Upper lobe of right lung (tissue), 1 donor: Measurements from ENCODE around the gene NUMA1. TPM values are rescaled to one million over a fixed set of nuclear protein-coding genes. Genes with fewer than 3 reads are reported as not detected.

Experiments used
- ATAC-seq: fragments of 200-7000 bp; cut with Tn5 transposase; one replicate; pipeline ENCODE4 v1.9.1; 2020; ENCODE audit warnings: mild to moderate bottlenecking, moderate library complexity
- DNase-seq: peaks from one replicate; pipeline ENCODE4 v3.0.0-alpha.2; 2020
- H3K27ac ChIP-seq: fragments of 200-600 bp; one replicate; pipeline ENCODE4 v1.8.0; 2022
- H3K27me3 ChIP-seq: fragments of 200-600 bp; one replicate; pipeline ENCODE4 v1.8.0; 2022; ENCODE audit warnings: mild to moderate bottlenecking
- H3K36me3 ChIP-seq: fragments of 200-600 bp; one replicate; pipeline ENCODE4 v1.8.0; 2022
- H3K4me1 ChIP-seq: fragments of 200-600 bp; one replicate; pipeline ENCODE4 v1.8.0; 2022
- H3K4me3 ChIP-seq: fragments of 200-600 bp; one replicate; pipeline ENCODE4 v1.8.0; 2022; ENCODE audit warnings: mild to moderate bottlenecking
- H3K9me3 ChIP-seq: fragments of 200-600 bp; one replicate; pipeline ENCODE4 v1.8.0; 2022
- CTCF ChIP-seq: fragments of 200-600 bp; IDR thresholded peaks from one replicate; pipeline ENCODE4 v1.8.0; 2022; ENCODE audit warnings: antibody characterized with exemption
- intact Hi-C: fragments of 100-400 bp; cut with DNase I; formaldehyde crosslinking; loops from one replicate; pipeline ENCODE4 v1.11.0; 2022
- total RNA-seq: library from RNA; stranded (reverse); fragmentation: NEBNext Ultra II Directional; extraction: Animal tissue kit (Norgen Biotek cat#: 25700); gene quantifications from one replicate; pipeline ENCODE4 v1.2.1, GENCODE V29; 2021
- donor health status: DM: no; HTN: yes; CAD: no; lungs with severe emphysema.

Gene NUMA1
- total RNA-seq, 1 donor from 2014 or later, result 192 TPM

GRCh38 chr11:72023335-72023734 lies 57.0 kb downstream of the NUMA1 start:
- TF ChIP-seq CTCF, result no peak
- no peak overlapping the region for H3K4me3 ChIP-seq
- no peaks in the 10 kb centered on the region for H3K9me3 ChIP-seq
- no peaks in the 10 kb centered on the region for H3K27me3 ChIP-seq
- peaks cover 86% of the 10 kb centered on the region for H3K36me3 ChIP-seq
- peaks cover 13% of the 10 kb centered on the region for H3K4me1 ChIP-seq
- ATAC-seq (no peak), DNase-seq (no peak)
- intact Hi-C loops, result no loop called here
- no peak overlapping the region for H3K27ac ChIP-seq

DNA sequence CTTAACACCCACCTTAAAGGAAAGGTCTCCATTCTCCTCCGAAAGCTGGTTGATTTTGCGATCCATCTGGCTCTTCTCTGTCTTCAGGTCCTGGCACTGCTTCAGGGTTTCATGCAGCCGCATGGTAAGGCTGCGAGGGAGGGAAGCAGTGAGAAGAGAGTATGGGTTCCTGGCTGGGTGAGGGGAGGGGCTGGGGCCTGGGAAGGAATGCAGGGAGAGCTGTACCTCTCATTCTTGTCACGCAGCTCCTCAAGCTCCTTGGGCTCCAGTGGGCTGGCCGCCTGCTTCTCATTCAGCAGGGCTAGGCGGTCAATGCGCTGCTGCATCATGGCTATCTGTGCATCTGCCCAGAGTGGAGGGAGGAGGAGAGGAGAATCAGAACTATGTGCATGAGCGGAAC lies 62.2 kb downstream of the NUMA1 start:
- Histone ChIP-seq H3K27ac (no peak overlapping the region), H3K4me3 (no peak overlapping the region), H3K4me1 (peaks cover 10% of the 10 kb centered on the region), H3K36me3 (peaks cover 100% of the 10 kb centered on the region), H3K27me3 (no peaks in the 10 kb centered on the region), H3K9me3 (no peaks in the 10 kb centered on the region)
- DNase-seq, result peak; percentile 49
- no peak for ATAC-seq
- TF ChIP-seq CTCF, result no peak
- intact Hi-C loops, result loop anchor here (5.0 kb wide), 1 partner anchor 74 kb away; no protein-coding TSS in a partner anchor

GRCh38 chr11:72015511-72016061 lies 64.8 kb downstream of the NUMA1 start:
- peak; percentile 53 for DNase-seq
- no peak overlapping the region for H3K27ac ChIP-seq
- H3K9me3 ChIP-seq, result no peaks in the 10 kb centered on the region
- intact Hi-C loops, result loop anchor here (5.0 kb wide), 1 partner anchor 77 kb away; no protein-coding TSS in a partner anchor
- H3K27me3 ChIP-seq, result no peaks in the 10 kb centered on the region
- ATAC-seq, result no peak
- peak; percentile 13 for TF ChIP-seq CTCF
- no peak overlapping the region for H3K4me3 ChIP-seq
- peaks cover 13% of the 10 kb centered on the region for H3K4me1 ChIP-seq
- peaks cover 100% of the 10 kb centered on the region for H3K36me3 ChIP-seq

DNA sequence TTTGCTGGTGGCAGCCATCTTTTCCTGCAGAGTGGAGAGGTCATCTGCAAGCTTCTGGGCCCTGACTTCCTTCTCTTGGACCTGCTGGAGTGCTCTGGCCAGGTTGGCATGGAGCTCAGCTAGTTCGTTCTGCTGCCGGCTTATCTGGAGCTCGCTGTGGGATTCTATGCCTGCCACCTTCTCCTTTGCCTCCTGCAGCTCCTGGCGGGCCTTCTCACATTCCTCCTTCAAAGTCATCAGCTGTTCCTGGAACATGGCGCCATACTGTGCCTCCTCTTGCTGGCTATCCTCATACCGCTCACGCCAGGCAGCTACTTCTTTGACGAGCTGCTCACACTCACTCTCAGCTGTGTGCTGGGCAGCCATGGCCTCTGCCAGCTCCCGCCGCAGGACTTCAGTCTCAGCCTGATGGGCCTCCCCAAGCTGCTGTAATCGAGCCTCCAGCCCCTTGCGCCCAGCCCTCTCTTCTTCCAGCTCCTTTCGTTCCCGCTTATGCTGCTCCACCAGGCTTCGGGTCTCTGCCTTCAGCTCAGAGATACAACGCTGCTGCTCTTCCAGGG lies 65.5 kb downstream of the NUMA1 start:
- H3K4me1 ChIP-seq, result peaks cover 13% of the 10 kb centered on the region
- DNase-seq (peak; percentile 48), ATAC-seq (no peak)
- H3K9me3 ChIP-seq, result no peaks in the 10 kb centered on the region
- no peak overlapping the region for H3K4me3 ChIP-seq
- H3K27me3 ChIP-seq, result no peaks in the 10 kb centered on the region
- peaks cover 100% of the 10 kb centered on the region for H3K36me3 ChIP-seq
- H3K27ac ChIP-seq, result no peak overlapping the region
- TF ChIP-seq CTCF, result no peak
- intact Hi-C loops, result loop anchor here (5.0 kb wide), 1 partner anchor 77 kb away; no protein-coding TSS in a partner anchor

DNA sequence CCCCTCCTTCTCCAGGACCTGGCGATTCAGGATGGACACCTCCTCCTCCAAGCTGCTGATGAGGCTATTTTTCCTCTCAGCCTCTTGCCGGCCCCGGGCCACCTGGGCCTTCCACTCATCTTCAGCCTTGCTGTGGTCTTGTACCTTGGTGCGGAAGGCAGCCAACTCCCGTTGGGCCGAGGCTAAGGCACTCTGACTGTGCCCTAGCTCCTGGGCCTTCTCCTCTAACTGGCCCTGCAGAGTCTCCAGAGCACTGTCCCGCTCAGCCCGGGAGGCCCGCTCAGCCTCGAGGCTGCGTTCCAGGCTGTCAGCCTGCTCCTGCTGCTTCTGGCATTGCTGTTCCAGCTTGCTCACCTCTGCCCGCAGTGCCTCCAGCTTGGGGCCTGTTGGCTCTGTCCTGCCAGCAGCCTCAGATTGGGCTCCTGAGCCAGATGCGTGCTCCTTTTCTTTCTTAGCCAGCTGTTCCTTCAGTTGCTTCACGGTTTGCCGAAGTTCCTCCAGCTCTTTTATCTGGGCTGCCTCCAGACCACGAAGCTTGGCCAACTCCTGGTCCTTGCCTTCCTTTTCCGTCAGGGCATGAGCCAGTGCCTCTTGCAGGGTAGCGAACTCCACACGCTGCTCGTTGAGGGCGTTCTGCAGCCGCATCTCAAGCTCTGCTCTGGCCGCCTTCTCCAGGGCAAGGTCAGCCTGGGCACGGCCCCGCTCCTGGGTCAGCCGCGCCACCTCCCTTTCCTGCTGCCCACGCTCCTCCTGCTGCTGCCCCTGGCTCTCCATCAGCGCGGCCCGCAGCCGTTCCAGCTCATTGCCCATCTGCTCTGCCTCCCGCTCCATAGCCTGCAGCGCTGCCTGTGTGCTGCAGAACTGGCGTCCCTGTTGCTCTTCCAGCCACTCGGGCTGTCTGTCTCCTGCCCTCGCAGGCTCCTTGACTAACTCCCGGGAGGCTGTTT lies 66.3 kb downstream of the NUMA1 start:
- Histone ChIP-seq H3K36me3 (peaks cover 100% of the 10 kb centered on the region), H3K27me3 (no peaks in the 10 kb centered on the region), H3K9me3 (no peaks in the 10 kb centered on the region), H3K4me3 (no peak overlapping the region), H3K27ac (peak overlapping the region; percentile 36), H3K4me1 (peaks cover 13% of the 10 kb centered on the region)
- ATAC-seq (no peak), DNase-seq (peak; percentile 49)
- TF ChIP-seq CTCF, result no peak
- intact Hi-C loops, result no loop called here
